Activated naive CD4-positive, alpha-beta T cell treated with anti-CD3 and anti-CD28 coated beads, Interleukin-2, amount 50 U/mL, for 72 hours (primary cell): ENCODE measurements around the gene PYGM. TPM values are rescaled to one million over a fixed set of nuclear protein-coding genes. Genes with fewer than 3 reads are reported as not detected.
"Not testable (repeated sequence)": the region's sequence is repeated elsewhere in the genome, so short reads cannot be mapped to it uniquely, and the experiment has no call there.

Experiments used
- ATAC-seq, 2 donors: fragments of 150-1000 bp; cut with Tn5 transposase; 2 replicates each; pipeline ENCODE4 v1.10.0; 2021; ENCODE audit warnings: mild to moderate bottlenecking in 2 of 2, moderate library complexity in 2 of 2
- DNase-seq, 2 donors: peaks; one replicate each; pipeline ENCODE4 v3.0.0; 2021 to 2022; ENCODE audit warnings: low spot score in 2 of 2
- H3K27ac Mint-ChIP-seq, 2 donors: one replicate each; pipeline ENCODE4 v1.8.0; 2022; ENCODE audit warnings: mild to moderate bottlenecking in 2 of 2, mixed read lengths in 2 of 2
- H3K36me3 Mint-ChIP-seq, 2 donors: one replicate each; pipeline ENCODE4 v1.8.0; 2022; ENCODE audit warnings: mixed read lengths in 2 of 2
- H3K9me3 Mint-ChIP-seq, 2 donors: one replicate each; pipeline ENCODE4 v1.8.0; 2022; ENCODE audit warnings: mixed read lengths in 2 of 2
- total RNA-seq, 2 donors: library from RNA; stranded (reverse); gene quantifications; one replicate each; pipeline ENCODE4 v1.2.3, GENCODE V29; 2022

PYGM gene
- total RNA-seq, 2 donors from 2014 or later, result 0.87 to 2.3 TPM

DNA sequence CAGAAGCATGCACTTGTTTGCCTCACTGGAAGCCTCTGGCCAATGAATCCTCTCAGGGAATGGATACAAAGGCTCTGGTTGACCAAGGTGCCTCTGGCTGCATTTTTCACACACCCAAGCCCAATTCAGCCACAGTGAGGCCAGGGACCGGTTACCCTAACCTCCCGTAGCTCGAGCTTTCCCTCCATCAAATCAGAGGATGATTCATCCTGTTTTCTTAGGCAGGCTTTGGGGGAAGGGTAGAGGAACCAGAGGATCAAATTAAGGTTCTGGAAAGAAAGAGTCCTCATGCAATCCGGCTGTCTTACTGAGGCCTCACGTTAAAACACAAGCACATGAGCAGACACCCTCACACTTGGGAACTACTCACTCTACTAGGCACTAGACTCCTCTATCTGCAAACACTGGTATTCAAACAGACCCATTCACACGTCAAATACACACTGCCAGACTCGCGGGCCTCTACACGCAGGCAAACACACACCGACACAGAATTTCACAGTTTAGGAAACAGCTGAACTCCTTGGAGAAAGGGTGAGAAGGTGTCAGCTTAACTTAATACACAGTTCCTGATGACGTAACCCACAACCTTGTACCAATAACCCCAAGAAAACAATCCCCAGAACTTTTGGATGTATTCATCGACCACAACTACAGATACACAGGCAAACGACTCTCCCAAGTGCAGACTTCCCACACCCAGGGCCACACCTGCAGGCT lies 49.2 kb downstream of the PYGM start:
- ATAC-seq, result no peak
- Mint-ChIP-seq H3K9me3 (no peaks in the 10 kb centered on the region), H3K36me3 (peaks cover 0 to 8% of the 10 kb centered on the region in 2 donors), H3K27ac (no peak overlapping the region)
- DNase-seq, result no peak

DNA sequence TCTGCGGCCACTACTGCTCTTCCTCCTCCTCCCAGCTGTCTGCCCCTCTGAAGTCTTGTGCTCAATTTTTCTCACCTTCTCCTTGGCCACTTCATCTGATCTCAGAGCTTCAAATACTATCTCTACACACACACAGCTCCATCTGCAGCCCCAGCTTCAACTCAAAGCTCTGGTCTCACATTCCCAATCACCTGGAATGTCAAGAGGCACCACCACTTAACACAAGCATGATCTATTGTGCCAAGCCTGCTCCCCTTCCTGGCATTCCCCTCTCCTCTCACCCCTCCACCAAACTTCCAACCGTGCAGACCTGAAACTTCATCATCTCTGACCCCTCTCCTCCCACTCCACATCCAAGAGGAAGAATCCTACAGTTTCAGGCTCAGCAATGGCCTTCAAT lies 54.3 kb downstream of the PYGM start:
- no peaks in the 10 kb centered on the region for H3K36me3 Mint-ChIP-seq

DNA sequence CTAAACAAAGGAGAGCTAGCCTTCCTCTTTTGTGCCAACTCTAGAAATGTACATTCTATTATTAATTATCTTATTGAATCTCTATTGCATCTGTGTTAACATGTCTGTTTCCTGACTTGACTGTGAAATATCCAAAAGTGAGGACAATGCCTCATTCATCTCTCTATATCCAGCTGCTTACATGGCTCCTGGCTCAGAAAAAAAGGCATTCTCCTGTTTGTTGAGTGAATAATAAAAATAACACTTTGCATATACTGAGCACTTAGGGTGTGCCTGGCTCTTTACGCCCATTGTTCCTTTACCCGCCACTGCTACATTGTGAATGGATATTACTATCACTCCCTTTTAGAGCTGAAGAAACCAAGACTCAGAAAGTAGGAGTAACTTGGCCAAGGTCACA lies 56.7 kb downstream of the PYGM start:
- ATAC-seq (no peak), DNase-seq (no peak)
- no peaks in the 10 kb centered on the region for H3K9me3 Mint-ChIP-seq
- no peak overlapping the region for H3K27ac Mint-ChIP-seq
- no peaks in the 10 kb centered on the region for H3K36me3 Mint-ChIP-seq

More for the DNA sequence above, 54.3 kb downstream of the PYGM start:
- Mint-ChIP-seq H3K9me3 (no peaks in the 10 kb centered on the region), H3K27ac (no peak overlapping the region)
- ATAC-seq, result no peak
- DNase-seq, result no peak

DNA sequence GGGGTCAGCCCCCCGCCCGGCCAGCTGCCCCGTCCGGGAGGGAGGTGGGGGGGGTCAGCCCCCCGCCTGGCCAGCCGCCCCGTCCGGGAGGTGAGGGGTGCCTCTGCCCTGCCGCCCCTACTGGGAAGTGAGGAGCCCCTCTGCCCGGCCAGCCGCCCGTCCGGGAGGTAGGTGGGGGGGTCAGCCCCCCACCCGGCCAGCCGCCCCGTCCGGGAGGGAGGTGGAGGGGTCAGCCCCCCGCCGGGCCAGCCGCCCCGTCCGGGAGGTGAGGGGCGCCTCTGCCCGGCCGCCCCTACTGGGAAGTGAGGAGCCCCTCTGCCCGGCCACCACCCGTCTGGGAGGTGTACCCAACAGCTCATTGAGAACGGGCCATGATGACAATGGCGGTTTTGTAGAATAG lies 57.8 kb downstream of the PYGM start:
- not testable (repeated sequence) for H3K36me3 Mint-ChIP-seq, DNase-seq, H3K9me3 Mint-ChIP-seq, H3K27ac Mint-ChIP-seq, ATAC-seq

DNA sequence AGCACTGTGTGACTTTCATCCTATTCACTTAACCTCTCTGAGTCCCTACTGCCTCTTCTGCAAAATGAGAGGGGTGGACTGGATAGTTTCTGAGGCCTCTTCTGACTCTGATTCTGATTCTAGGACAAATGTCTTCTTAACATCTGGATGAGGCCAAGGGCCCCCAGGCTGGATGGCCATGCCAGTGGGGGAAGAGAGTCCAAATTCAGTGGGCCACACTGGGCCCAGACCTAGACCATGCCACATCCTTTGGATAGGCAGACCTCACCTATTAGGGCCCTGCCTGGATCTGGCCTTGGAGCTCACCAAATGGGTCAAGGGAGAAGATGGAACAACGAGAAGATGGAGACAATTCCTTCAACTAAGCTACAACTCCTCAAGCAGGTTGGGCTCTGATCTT lies 61.3 kb downstream of the PYGM start:
- DNase-seq (no peak), ATAC-seq (no peak)
- no peak overlapping the region for H3K27ac Mint-ChIP-seq
- H3K36me3 Mint-ChIP-seq, result no peaks in the 10 kb centered on the region
- H3K9me3 Mint-ChIP-seq, result no peaks in the 10 kb centered on the region

DNA sequence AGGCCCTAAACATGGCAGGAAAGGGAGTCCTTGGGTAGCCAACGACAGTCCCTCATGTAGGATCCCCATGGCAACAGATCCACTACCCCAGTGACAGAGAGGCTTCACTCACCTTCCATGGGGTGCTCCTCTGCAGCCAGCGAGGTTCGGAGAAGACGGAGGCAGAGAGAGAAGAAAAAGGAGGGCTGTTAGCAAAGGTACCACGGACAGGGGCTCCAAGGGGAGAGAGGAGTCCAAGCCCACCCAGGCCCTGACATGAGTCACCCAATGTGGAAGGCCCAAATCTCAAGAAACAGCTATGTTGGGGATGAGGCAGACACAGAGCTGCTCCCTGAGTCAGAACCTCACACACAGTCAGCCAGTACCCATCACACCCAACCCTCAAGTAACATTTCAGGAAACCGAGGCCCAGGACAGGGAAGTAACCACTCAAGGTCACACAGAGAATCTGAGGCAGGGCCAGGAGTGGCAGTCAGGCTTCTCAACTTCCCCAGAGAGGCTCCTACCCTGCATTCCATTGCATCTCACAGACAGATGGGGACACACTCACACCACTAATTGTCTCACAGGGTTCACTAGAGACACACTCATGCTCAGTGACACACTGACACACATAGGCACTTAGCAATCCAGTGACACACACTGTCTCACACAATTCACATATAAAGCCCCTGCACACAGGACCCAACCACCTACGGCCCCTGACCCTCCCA lies 62.0 kb downstream of the PYGM start:
- no peak for ATAC-seq
- Mint-ChIP-seq H3K36me3 (no peaks in the 10 kb centered on the region), H3K27ac (no peak overlapping the region)

More for the DNA sequence above, 62.0 kb downstream of the PYGM start:
- no peak for DNase-seq
- no peaks in the 10 kb centered on the region for H3K9me3 Mint-ChIP-seq

Other genes with a start within 250 kb of the PYGM start
- gene SLC22A11, start 204.0 kb downstream of the PYGM start, total RNA-seq, result not detected
- gene SLC22A12, start 168.8 kb downstream of the PYGM start, total RNA-seq, result not detected
- 1 to 10 TPM in 1 of 2 donors, under 1 TPM in 1; 0.84 to 1.3 TPM for gene NRXN2, start 36.8 kb downstream of the PYGM start, total RNA-seq
- 10 to 100 TPM; 12.5 to 12.6 TPM for gene RASGRP2, start 15.8 kb downstream of the PYGM start, total RNA-seq
- gene SF1, start 18.6 kb upstream of the PYGM start, total RNA-seq, result 100 to 1,000 TPM; 323 to 406 TPM
- 10 to 100 TPM; 67.7 to 83.2 TPM for gene MAP4K2, start 43.2 kb upstream of the PYGM start, total RNA-seq
- gene MEN1, start 50.6 kb upstream of the PYGM start, total RNA-seq, result 10 to 100 TPM in 1 of 2 donors, 1 to 10 TPM in 1; 9.7 to 35.1 TPM
- under 1 TPM; 0.61 to 0.76 TPM for gene CDC42BPG, start 84.7 kb upstream of the PYGM start, total RNA-seq
- gene EHD1, start 118.6 kb upstream of the PYGM start, total RNA-seq, result 100 to 1,000 TPM in 1 of 2 donors, 10 to 100 TPM in 1; 93.1 to 123 TPM
- gene ATG2A, start 157.2 kb upstream of the PYGM start, total RNA-seq, result 10 to 100 TPM; 21.2 to 26.8 TPM
- gene PPP2R5B, start 164.7 kb upstream of the PYGM start, total RNA-seq, result 10 to 100 TPM in 1 of 2 donors, 1 to 10 TPM in 1; 2.8 to 29.9 TPM
- not detected for gene GPHA2, start 175.9 kb upstream of the PYGM start, total RNA-seq
- under 1 TPM in 1 of 2 donors, not detected in 1; 0.45 TPM for gene MAJIN, start 212.1 kb upstream of the PYGM start, total RNA-seq
- gene BATF2, start 237.0 kb upstream of the PYGM start, total RNA-seq, result not detected